Coronary artery (tissue), 2 donors: ENCODE results near the gene FAM120A.

ENCODE experiments used
- DNase-seq: peaks from one replicate; pipeline ENCODE4 v3.0.0-alpha.2; 2017; ENCODE audit warnings: low spot score
- H3K27ac ChIP-seq, 2 donors: fragments of 200-600 bp; sonication (generic); one replicate each; pipeline ENCODE4 v1.5.1; 2016 to 2019
- H3K4me3 ChIP-seq: fragments of 200-600 bp; sonication (generic); 2 replicates; pipeline ENCODE4 v1.5.1; 2016; ENCODE audit warnings: mild to moderate bottlenecking, moderate library complexity
- CTCF ChIP-seq: fragments of 200-600 bp; sonication (generic); IDR thresholded peaks from one replicate; pipeline ENCODE4 v1.5.1; 2019; ENCODE audit warnings: antibody characterized with exemption

The FAM120A gene

GRCh38 chr9:93479726-93480125 lies 28.2 kb downstream of the FAM120A start:
- Histone ChIP-seq H3K4me3 (no peak overlapping the region), H3K27ac (no peak overlapping the region)
- no peak for DNase-seq
- no peak for TF ChIP-seq CTCF

- H3K27ac ChIP-seq, result no peak overlapping the region
- DNase-seq, result no peak
- no peak overlapping the region for H3K4me3 ChIP-seq
- TF ChIP-seq CTCF, result no peak
These were observed 28.8 kb downstream of the FAM120A start for GRCh38 chr9:93480262-93480661.

- no peak for TF ChIP-seq CTCF
- no peak for DNase-seq
- no peak overlapping the region for H3K27ac ChIP-seq
- no peak overlapping the region for H3K4me3 ChIP-seq
These were observed 29.3 kb downstream of the FAM120A start for GRCh38 chr9:93480728-93481324.

GRCh38 chr9:93483497-93483896 lies 32.0 kb downstream of the FAM120A start:
- DNase-seq, result no peak
- TF ChIP-seq CTCF, result no peak
- Histone ChIP-seq H3K4me3 (no peak overlapping the region), H3K27ac (no peak overlapping the region)

DNA sequence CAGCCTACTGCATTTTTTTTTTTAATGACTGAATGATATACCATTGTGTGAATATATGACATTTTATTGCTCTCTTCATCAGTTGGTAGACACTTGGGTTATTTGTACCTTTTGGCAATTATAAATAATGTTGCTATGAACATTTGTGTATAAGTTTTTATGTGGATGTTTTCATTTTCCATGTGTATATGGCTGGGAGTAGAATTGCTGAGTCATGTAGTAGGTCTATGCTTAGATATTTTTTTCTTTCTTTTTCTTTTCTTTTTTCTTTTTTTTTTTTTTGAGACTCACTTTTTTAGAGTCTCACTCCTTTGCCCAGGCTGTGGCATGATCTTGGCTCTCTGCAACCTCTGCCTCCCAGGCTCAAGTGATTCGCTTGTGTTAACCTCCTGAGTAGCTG lies 34.8 kb downstream of the FAM120A start:
- no peak overlapping the region for H3K4me3 ChIP-seq
- no peak for TF ChIP-seq CTCF
- no peak for DNase-seq
- no peak overlapping the region for H3K27ac ChIP-seq

- H3K4me3 ChIP-seq, result no peak overlapping the region
These were observed 36.8 kb downstream of the FAM120A start for GRCh38 chr9:93488244-93488643.

More at GRCh38 chr9:93488244-93488643, 36.8 kb downstream of the FAM120A start:
- no peak overlapping the region for H3K27ac ChIP-seq
- TF ChIP-seq CTCF, result no peak
- DNase-seq, result no peak
